ENCODE results near the gene PRPF38A. TPM values are rescaled to one million over a fixed set of nuclear protein-coding genes. Genes with fewer than 3 reads are reported as not detected.

PRPF38A gene
- total RNA-seq, 1 experiment from 2014 or later: 10.1 TPM

- no peak for DNase-seq (ENCODE audit: low spot score)
Observed at GRCh38 chr1:52461821-52462220, 57.4 kb downstream of the PRPF38A start.

- no peak for DNase-seq (ENCODE audit: low spot score)
Observed at GRCh38 chr1:52463891-52464290, 59.5 kb downstream of the PRPF38A start.

GRCh38 chr1:52469108-52469507, 64.7 kb downstream of the PRPF38A start:
- DNase-seq (ENCODE audit: low spot score): no peak

Other genes with a start within 250 kb of the PRPF38A start
- gene CC2D1B, start 38.4 kb upstream of the PRPF38A start, total RNA-seq (2014; rRNA removed; shearing (Covaris generic)): 44.3 and 48.9 TPM in 2 replicates
- gene ORC1, start 179 bp upstream of the PRPF38A start, total RNA-seq (2014; rRNA removed; shearing (Covaris generic)): 21.1 and 24.3 TPM in 2 replicates
- gene TUT4, start 148.5 kb downstream of the PRPF38A start, total RNA-seq (2014; rRNA removed; shearing (Covaris generic)): 24.6 and 36.6 TPM in 2 replicates
- not detected in 2 replicates for gene GPX7, start 197.8 kb downstream of the PRPF38A start, total RNA-seq (2014; rRNA removed; shearing (Covaris generic))
- not detected in 2 replicates for gene SHISAL2A, start 228.6 kb downstream of the PRPF38A start, total RNA-seq (2014; rRNA removed; shearing (Covaris generic))